ENCODE measurements around the gene HDAC4.

HDAC4 gene

GRCh38 chr2:239378918-239379640 lies 21.7 kb downstream of the HDAC4 start:
- H3K36me3 ChIP-seq (replicated peaks), result no peaks in the 10 kb centered on the region

GRCh38 chr2:239378021-239378917 lies 22.6 kb downstream of the HDAC4 start:
- in situ Hi-C loops (cut with HindIII; ENCODE audit: low pct_ligation_motif_present, low sequenced_read_pairs), result no loop called here
- H3K27me3 ChIP-seq (replicated peaks), result no peaks in the 10 kb centered on the region
- DNase-seq, result no peak
- no peaks in the 10 kb centered on the region for H3K36me3 ChIP-seq (replicated peaks)
- H3K27ac ChIP-seq, result no peak overlapping the region
- H3K4me3 ChIP-seq (ENCODE audit: low read depth, low read length), result no peak overlapping the region
- TF ChIP-seq CTCF (IDR thresholded peaks at IDR 0.05; ENCODE audit: low read depth, low read length, missing control alignments), result no peak

More at GRCh38 chr2:239378918-239379640, 21.7 kb downstream of the HDAC4 start:
- Histone ChIP-seq H3K27me3 (replicated peaks) (no peaks in the 10 kb centered on the region), H3K4me3 (ENCODE audit: low read depth, low read length) (no peak overlapping the region), H3K27ac (no peak overlapping the region)
- DNase-seq, result no peak
- in situ Hi-C loops (cut with HindIII; ENCODE audit: low pct_ligation_motif_present, low sequenced_read_pairs), result no loop called here
- TF ChIP-seq CTCF (IDR thresholded peaks at IDR 0.05; ENCODE audit: low read depth, low read length, missing control alignments), result no peak

GRCh38 chr2:239377591-239377990 lies 23.2 kb downstream of the HDAC4 start:
- no peak for DNase-seq
- Histone ChIP-seq H3K27ac (no peak overlapping the region), H3K4me3 (ENCODE audit: low read depth, low read length) (no peak overlapping the region), H3K36me3 (replicated peaks) (no peaks in the 10 kb centered on the region), H3K27me3 (replicated peaks) (no peaks in the 10 kb centered on the region)
- in situ Hi-C loops (cut with HindIII; ENCODE audit: low pct_ligation_motif_present, low sequenced_read_pairs), result no loop called here
- TF ChIP-seq CTCF (IDR thresholded peaks at IDR 0.05; ENCODE audit: low read depth, low read length, missing control alignments), result no peak

GRCh38 chr2:239376942-239377531 lies 23.8 kb downstream of the HDAC4 start:
- Histone ChIP-seq H3K27me3 (replicated peaks) (no peaks in the 10 kb centered on the region), H3K36me3 (replicated peaks) (no peaks in the 10 kb centered on the region), H3K27ac (no peak overlapping the region), H3K4me3 (ENCODE audit: low read depth, low read length) (no peak overlapping the region)
- no peak for DNase-seq
- in situ Hi-C loops (cut with HindIII; ENCODE audit: low pct_ligation_motif_present, low sequenced_read_pairs), result no loop called here
- TF ChIP-seq CTCF (IDR thresholded peaks at IDR 0.05; ENCODE audit: low read depth, low read length, missing control alignments), result no peak

GRCh38 chr2:239376351-239376750 lies 24.5 kb downstream of the HDAC4 start:
- H3K4me3 ChIP-seq (ENCODE audit: low read depth, low read length), result no peak overlapping the region
- no peak for TF ChIP-seq CTCF (IDR thresholded peaks at IDR 0.05; ENCODE audit: low read depth, low read length, missing control alignments)
- no peaks in the 10 kb centered on the region for H3K36me3 ChIP-seq (replicated peaks)
- H3K27me3 ChIP-seq (replicated peaks), result no peaks in the 10 kb centered on the region
- no peak overlapping the region for H3K27ac ChIP-seq
- in situ Hi-C loops (cut with HindIII; ENCODE audit: low pct_ligation_motif_present, low sequenced_read_pairs), result no loop called here
- DNase-seq, result no peak
